ENCODE data around the gene FAAP20. TPM values are rescaled to one million over a fixed set of nuclear protein-coding genes. Genes with fewer than 3 reads are reported as not detected.

Gene FAAP20
- total and polyA plus RNA-seq, 10 of the 15 experiments (the other 5 are each of a cell fraction or from before 2014, with no cell fraction given): 0.79 to 91.8 (median 20.9) TPM

- TF ChIP-seq MTA2 (IDR thresholded peaks at IDR 0.05; ENCODE audit: low read depth): peak; percentile 64
- TF ChIP-seq CEBPB (IDR thresholded peaks at IDR 0.05; ENCODE audit: borderline replicate concordance in 1 of 2, low read depth in 2 of 2, low read length in 2 of 2): no peak
- TF ChIP-seq RCOR1 (conservative IDR thresholded peaks at IDR 0.05; ENCODE audit: low read depth, low read length): no peak
- no peak for TF ChIP-seq SRF (IDR thresholded peaks at IDR 0.05; ENCODE audit: low read depth in 2 of 2, low read length in 2 of 2)
- no peak for TF ChIP-seq POLR2AphosphoS5 (IDR thresholded peaks at IDR 0.05; ENCODE audit: low read length)
- no peak for TF ChIP-seq CHD2 (IDR thresholded peaks at IDR 0.05; ENCODE audit: borderline replicate concordance, low read depth, low read length)
- TF ChIP-seq, protein P1, sequence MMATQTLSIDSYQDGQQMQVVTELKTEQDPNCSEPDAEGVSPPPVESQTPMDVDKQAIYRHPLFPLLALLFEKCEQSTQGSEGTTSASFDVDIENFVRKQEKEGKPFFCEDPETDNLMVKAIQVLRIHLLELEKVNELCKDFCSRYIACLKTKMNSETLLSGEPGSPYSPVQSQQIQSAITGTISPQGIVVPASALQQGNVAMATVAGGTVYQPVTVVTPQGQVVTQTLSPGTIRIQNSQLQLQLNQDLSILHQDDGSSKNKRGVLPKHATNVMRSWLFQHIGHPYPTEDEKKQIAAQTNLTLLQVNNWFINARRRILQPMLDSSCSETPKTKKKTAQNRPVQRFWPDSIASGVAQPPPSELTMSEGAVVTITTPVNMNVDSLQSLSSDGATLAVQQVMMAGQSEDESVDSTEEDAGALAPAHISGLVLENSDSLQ (IDR thresholded peaks at IDR 0.05): no peak
- no peak for TF ChIP-seq IRF4 (IDR thresholded peaks at IDR 0.05; ENCODE audit: low read depth, low read length)
- no peak for TF ChIP-seq KAT2A (conservative IDR thresholded peaks at IDR 0.05; ENCODE audit: control insufficient read depth, low read depth, low read length)
- no peak for TF ChIP-seq SKIL (IDR thresholded peaks at IDR 0.05; ENCODE audit: low read depth, poor library complexity, severe bottlenecking)
- TF ChIP-seq BCL3 (IDR thresholded peaks at IDR 0.05; ENCODE audit: borderline replicate concordance, insufficient read depth, low read depth, low read length, poor library complexity, severe bottlenecking): no peak
- no peak for TF ChIP-seq SREBF2 (IDR thresholded peaks at IDR 0.05; ENCODE audit: low read length)
- TF ChIP-seq ZNF217 (IDR thresholded peaks at IDR 0.05): peak; percentile 67; the same call in 1 of the 2 replicates
- TF ChIP-seq CREB1 (IDR thresholded peaks at IDR 0.05; ENCODE audit: low read depth): 0 out of 2 replicates have a peak, but pooled peaks have one; percentile 8
- TF ChIP-seq HDAC6 (IDR thresholded peaks at IDR 0.05; ENCODE audit: unreplicated experiment): no peak
- TF ChIP-seq HSF1 (IDR thresholded peaks at IDR 0.05; ENCODE audit: low read depth, low read length): no peak
- peak; percentile 94 for TF ChIP-seq ZNF207 (IDR thresholded peaks at IDR 0.05; ENCODE audit: borderline replicate concordance)
- no peak for TF ChIP-seq MYC (IDR thresholded peaks at IDR 0.05; ENCODE audit: insufficient read depth, insufficient read length, insufficient replicate concordance, low read length, severe bottlenecking)
- TF ChIP-seq SMAD1 (IDR thresholded peaks at IDR 0.05; ENCODE audit: low read depth, partially characterized antibody): no peak
- no peak for TF ChIP-seq ZZZ3 (IDR thresholded peaks at IDR 0.05; ENCODE audit: control insufficient read depth, insufficient read length, low read depth)
- TF ChIP-seq, protein P2, sequence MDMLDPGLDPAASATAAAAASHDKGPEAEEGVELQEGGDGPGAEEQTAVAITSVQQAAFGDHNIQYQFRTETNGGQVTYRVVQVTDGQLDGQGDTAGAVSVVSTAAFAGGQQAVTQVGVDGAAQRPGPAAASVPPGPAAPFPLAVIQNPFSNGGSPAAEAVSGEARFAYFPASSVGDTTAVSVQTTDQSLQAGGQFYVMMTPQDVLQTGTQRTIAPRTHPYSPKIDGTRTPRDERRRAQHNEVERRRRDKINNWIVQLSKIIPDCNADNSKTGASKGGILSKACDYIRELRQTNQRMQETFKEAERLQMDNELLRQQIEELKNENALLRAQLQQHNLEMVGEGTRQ (IDR thresholded peaks at IDR 0.05; ENCODE audit: borderline replicate concordance, low read depth, low read length): no peak
- peak; percentile 80 for TF ChIP-seq IKZF1 (conservative IDR thresholded peaks at IDR 0.05)
- 0 out of 2 replicates have a peak, but pooled peaks have one; percentile 36 for TF ChIP-seq SIN3A (IDR thresholded peaks at IDR 0.05; ENCODE audit: low read depth, low read length)
Observed at GRCh38 chr1:2194898-2195673, 514 bp upstream of the FAAP20 start (continued).

All from GM12878 (cell line).